Kidney (tissue), 14 donors: ENCODE data around the gene ACTN4. TPM values are rescaled to one million over a fixed set of nuclear protein-coding genes. Genes with fewer than 3 reads are reported as not detected.

Source experiments
- DNase-seq, 5 donors: peaks; one replicate each; pipeline ENCODE4 v3.0.0-alpha.2; 2013 to 2020
- FAIRE-seq: peaks from 2 replicates; lab custom pipeline; 2012; peaks lifted over from hg19 to GRCh38; lab: Jason Lieb, UNC
- H3K27ac ChIP-seq, 2 donors: one replicate each; pipeline ENCODE4 v1.7.0; 2013; ENCODE audit warnings: low read depth in 2 of 2, low read length in 2 of 2, inconsistent platforms in 1 of 2
- H3K27me3 ChIP-seq: one replicate; pipeline ENCODE4 v1.7.1; 2013; ENCODE audit warnings: low read length, inconsistent platforms; ENCODE audit not compliant: control insufficient read depth, insufficient read depth
- H3K36me3 ChIP-seq, 3 donors: one replicate each; pipeline versions ENCODE4 v1.7.0 to v1.7.1; 2013; ENCODE audit warnings: low read length in 3 of 3, control low read depth in 1 of 3, inconsistent platforms in 1 of 3; ENCODE audit not compliant: insufficient read depth in 3 of 3, control insufficient read depth in 2 of 3
- H3K4me1 ChIP-seq, 3 donors: one replicate each; pipeline versions ENCODE4 v1.7.0 to v1.7.1; 2013; ENCODE audit warnings: low read length in 3 of 3, inconsistent platforms in 1 of 3, low read depth in 1 of 3; ENCODE audit not compliant: control insufficient read depth in 2 of 3, insufficient read depth in 2 of 3
- H3K4me3 ChIP-seq, 3 donors: one replicate each; pipeline versions ENCODE4 v1.7.0 to v1.8.1; 2013; ENCODE audit warnings: low read length in 3 of 3, control low read depth in 1 of 3, inconsistent platforms in 1 of 3
- H3K9ac ChIP-seq, 3 donors: one replicate each; pipeline versions ENCODE4 v1.7.0 to v1.7.1; 2013; ENCODE audit warnings: low read length in 3 of 3, control low read depth in 1 of 3, inconsistent platforms in 1 of 3
- H3K9me3 ChIP-seq, 3 donors: one replicate each; pipeline versions ENCODE4 v1.7.0 to v1.7.1; 2013; ENCODE audit warnings: low read length in 3 of 3, control low read depth in 1 of 3, inconsistent platforms in 1 of 3; ENCODE audit not compliant: control insufficient read depth in 2 of 3, insufficient read depth in 1 of 3
- CTCF ChIP-seq: IDR thresholded peaks from 3 replicates; pipeline ENCODE4 v1.5.1; 2012; ENCODE audit warnings: mild to moderate bottlenecking, moderate library complexity, borderline replicate concordance; ENCODE audit not compliant: insufficient read depth; ENCODE audit errors: extremely low read depth
- intact Hi-C: fragments of 100-400 bp; cut with DNase I; formaldehyde crosslinking; loops from one replicate; pipeline ENCODE4 v1.11.1; 2022
- polyA plus RNA-seq: library from polyadenylated mRNA; stranded (reverse); fragments of 350-450 nt; fragmentation: Illumina TruSeq; extraction: RNeasy Lipid Tissue Mini Kit (QIAGEN cat#74804); gene quantifications from one replicate; pipeline ENCODE4 v1.2.3, GENCODE V29; 2014; ENCODE audit warnings: low read depth, low replicate concordance; ENCODE audit not compliant: insufficient read depth
- total RNA-seq: library from RNA; stranded (reverse); fragmentation: NEBNext Ultra II Directional; extraction: Animal tissue kit (Norgen Biotek cat#: 25700); gene quantifications from one replicate; pipeline ENCODE4 v1.2.1, GENCODE V29; 2021
- donor health status: control.
- donor health status: control.
- donor health status: control.
- donor health status: control.
- donor health status: control.
- donor health status: DM: yes; HTN: yes; CAD: no.
- donor health status: Normal renal cell carcinoma (clear cell type).

ACTN4 gene
- total and polyA plus RNA-seq, 2 donors from 2014 or later = 231 to 606 TPM

GRCh38 chr19:38704488-38705026, 57.1 kb downstream of the ACTN4 start:
- DNase-seq (no peak), FAIRE-seq (no peak)
- Histone ChIP-seq H3K27ac (peak overlapping the region; percentile 27 to 33), H3K4me3 (no peak overlapping the region), H3K4me1 (peaks cover 0 to 60% (median 36%) of the 10 kb centered on the region in 3 donors), H3K36me3 (peaks cover 4 to 88% (median 52%) of the 10 kb centered on the region in 3 donors), H3K9me3 (no peaks in the 10 kb centered on the region), H3K9ac (peak overlapping the region in 1 of 3 donors; percentile 44), H3K27me3 (no peaks in the 10 kb centered on the region)
- TF ChIP-seq CTCF = no peak
- intact Hi-C loops = no loop called here

DNA sequence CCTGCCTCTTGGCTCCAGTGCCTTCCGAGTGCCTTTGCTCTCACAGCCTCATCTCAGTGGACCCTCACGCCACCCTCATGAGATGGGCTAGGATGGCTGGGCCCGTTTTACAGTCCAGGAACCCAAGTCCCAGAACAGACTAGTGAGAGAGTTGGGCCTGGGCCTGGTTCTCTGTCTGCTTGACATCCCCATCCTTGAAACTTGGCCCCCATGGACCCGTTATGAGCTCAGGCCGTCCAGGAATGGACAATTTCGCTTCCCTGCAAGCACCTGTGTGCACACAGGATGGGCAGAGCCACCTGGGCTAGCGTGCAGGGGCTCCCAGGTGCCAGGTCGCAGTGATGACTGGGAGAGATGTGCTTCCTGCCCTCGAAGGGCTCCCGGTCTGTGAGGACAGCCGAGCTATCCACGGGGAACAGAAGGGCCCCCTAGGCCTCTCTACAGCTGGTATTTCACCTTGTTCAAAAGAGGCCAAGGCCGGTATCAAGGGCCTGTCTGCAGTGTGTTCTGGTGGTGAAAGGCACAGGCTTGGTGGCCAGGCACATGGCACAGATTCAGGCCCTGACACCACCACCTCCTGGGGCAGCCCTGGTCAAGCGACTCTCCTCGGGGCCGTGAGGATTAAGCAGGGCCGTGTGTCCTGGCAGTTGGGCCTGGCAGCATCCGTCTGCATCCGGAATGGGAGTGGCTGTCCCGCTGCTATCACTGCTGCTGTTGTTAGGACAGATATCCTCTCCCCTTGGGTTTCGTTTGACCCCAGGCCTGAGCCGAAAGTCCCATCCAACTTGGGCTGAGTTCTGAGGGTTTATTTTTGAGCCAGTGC, 58.0 kb downstream of the ACTN4 start:
- Histone ChIP-seq H3K4me3 (no peak overlapping the region), H3K9me3 (no peaks in the 10 kb centered on the region), H3K36me3 (peaks cover 4 to 93% (median 57%) of the 10 kb centered on the region in 3 donors), H3K4me1 (peaks cover 0 to 56% (median 33%) of the 10 kb centered on the region in 3 donors), H3K27ac (peak overlapping the region; percentile 33), H3K27me3 (no peaks in the 10 kb centered on the region), H3K9ac (no peak overlapping the region)
- DNase-seq = peak in 1 of 5 donors; percentile 74
- intact Hi-C loops = no loop called here
- no peak for TF ChIP-seq CTCF
- no peak for FAIRE-seq

GRCh38 chr19:38706792-38707511, 59.5 kb downstream of the ACTN4 start:
- Histone ChIP-seq H3K4me3 (no peak overlapping the region), H3K36me3 (peaks cover 4 to 94% (median 60%) of the 10 kb centered on the region in 3 donors), H3K9me3 (no peaks in the 10 kb centered on the region), H3K27me3 (no peaks in the 10 kb centered on the region), H3K27ac (peak overlapping the region; percentile 61 to 82), H3K4me1 (peaks cover 0 to 54% (median 20%) of the 10 kb centered on the region in 3 donors), H3K9ac (peak overlapping the region in 2 of 3 donors; percentile 20 to 31)
- DNase-seq (no peak), FAIRE-seq (no peak)
- TF ChIP-seq CTCF = no peak
- intact Hi-C loops = no loop called here
